HG03469 (cell line): Measurements from ENCODE around the gene TENM4.
"Not testable (repeated sequence)": the region's sequence is repeated elsewhere in the genome, so short reads cannot be mapped to it uniquely, and the experiment has no call there.

Experiments
- ATAC-seq: cut with Tn5 transposase; IDR thresholded peaks from one replicate; pipeline ENCODE4 v1.9.1; 2021; ENCODE audit warnings: mild to moderate bottlenecking, moderate library complexity, moderate number of reproducible peaks; ENCODE audit not compliant: unreplicated experiment

TENM4 gene

DNA sequence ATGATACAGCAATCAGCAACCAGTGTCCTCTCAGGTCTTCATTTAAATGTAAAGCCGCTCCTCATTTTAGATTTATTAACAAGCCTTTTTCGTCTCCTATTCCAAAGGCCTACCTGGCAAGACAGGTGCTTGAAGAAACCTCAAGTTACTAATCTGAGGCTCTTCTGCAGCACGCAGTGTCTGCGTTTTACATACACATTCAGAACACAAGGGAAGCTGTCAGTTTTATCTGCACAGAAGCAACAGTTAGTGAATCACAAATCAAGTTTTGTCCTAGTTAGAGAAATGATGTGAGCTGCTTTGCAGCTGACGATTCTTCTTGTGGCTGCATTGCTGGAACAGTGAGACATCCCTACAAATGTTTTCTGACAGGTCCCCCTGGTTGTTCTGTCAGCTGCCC lies 557.3 kb downstream of the TENM4 start:
- ATAC-seq, result no peak

DNA sequence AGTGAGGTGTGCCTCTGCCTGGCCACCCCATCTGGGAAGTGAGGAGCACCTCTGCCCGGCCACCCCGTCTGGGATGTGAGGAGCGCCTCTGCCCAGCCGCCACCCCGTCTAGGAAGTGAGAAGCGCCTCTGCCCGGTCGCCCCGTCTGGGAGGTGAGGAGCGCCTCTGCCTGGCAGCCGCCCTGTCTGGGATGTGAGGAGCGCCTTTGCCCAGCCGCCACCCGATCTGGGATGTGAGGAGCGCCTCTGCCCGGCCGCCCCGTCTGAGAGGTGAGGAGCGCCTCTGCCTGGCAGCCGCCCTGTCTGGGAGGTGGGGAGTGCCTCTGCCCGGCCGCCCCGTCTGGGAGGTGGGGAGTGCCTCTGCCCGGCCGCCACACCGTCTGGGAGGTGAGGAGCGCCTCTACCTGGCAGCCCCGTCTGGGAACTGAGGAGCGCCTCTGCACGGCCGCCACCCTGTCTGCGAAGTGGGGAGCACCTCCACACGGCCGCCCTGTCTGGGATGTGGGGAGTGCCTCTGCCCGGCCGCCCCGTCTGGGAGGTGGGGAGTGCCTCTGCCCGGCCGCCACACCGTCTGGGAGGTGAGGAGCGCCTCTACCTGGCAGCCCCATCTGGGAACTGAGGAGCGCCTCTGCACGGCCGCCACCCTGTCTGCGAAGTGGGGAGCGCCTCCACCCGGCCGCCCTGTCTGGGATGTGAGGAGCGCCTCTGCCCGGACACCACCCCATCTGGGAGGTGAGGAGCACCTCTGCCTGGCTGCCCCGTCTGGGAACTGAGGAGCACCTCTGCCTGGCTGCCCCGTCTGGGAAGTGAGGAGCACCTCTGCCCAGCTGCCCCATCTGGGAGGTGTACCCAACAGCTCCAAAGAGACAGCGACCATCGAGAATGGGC lies 561.5 kb downstream of the TENM4 start:
- ATAC-seq, result not testable (repeated sequence)

DNA sequence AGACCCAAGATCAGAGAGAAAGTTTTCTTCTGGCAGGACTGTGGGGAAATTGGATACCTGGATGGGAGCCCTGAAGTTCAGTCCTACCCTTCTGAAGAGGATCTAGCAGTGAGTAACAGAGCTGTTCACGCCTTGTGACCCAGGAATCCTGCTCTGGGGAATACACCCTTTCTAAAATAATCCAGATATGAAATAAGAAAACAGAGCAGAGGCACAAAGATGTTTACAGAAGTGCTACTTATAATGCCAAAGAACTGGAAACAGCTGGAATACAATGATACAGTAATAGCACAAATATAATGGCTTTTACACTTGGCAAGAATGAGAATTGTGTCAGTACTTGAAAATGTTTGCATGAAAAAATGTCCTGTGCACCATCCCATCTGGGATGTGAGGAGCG lies 562.2 kb downstream of the TENM4 start:
- ATAC-seq, result no peak

DNA sequence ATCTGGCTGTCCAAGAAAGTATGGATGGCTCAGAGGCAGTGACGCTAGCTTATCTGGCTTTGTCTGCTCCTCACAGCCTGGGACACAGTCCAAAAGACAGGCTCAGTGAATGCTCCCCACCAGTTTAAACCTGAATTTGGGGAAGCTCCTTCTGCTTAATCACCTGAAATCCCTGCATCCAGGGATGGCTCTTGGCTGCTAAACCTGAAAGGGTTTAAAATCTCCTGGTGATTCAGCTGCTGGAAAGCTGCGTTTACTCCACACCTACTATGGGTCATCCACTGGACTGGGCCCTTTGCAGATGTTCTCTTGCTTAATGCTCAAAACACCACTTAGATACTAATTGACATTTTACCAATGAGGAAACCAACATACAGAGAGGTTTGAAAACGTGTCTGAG lies 564.2 kb downstream of the TENM4 start:
- ATAC-seq, result no peak

DNA sequence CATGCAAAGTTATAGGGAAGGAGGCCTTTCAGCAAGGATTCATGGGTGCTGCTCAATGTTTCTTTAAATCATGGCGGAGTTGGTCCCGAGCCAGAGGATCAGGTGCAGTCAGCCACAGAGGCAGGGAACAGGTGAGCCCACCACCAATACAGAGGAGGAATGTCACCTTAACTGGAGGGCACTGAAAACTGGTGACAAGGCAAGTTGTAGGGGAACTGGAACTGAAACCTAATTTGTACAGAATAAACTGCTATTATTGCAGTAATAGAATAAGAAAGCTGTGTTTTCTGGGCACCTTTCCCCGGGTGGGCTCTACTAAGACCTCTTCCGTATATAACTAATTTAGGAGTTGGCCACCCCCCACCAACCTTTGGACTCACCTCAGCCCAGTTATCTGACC lies 570.2 kb downstream of the TENM4 start:
- ATAC-seq, result no peak

DNA sequence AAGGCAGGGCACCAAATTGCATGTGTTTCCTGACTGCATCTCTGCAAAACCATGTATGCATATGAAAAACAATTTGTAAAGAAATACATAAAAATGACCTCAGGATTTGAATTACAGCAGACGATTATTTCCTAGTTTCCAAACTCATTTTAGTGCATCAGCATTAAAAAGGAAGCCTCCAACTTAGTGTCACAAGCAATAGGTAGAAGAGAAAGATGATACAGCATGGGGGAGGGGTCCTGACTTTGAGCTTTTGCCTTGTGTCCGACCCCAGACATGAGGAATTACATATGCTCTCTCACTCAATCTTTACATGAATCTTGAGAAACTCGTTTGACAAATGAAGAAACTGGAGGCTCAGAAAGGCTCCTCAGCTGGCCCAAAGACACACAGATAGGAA lies 571.5 kb downstream of the TENM4 start:
- no peak for ATAC-seq

DNA sequence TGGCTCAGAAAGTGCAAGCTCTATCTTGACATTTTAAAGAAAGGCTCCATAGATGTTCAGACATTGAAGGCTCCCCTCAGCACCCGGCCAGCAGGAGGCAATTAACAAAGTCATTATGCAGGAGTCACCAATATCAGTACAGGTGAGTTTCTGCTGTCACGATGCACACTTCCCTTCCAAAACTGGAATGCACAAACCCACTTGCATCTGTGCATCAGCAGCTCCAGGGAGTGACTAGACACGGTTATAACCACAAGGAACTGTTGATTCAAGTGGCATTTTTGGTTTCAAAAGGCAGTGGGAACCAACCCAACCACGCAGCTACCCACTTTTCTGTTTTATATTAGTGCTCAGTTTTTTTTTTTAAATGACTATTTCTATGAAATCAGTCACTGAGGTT lies 572.3 kb downstream of the TENM4 start:
- ATAC-seq, result no peak

DNA sequence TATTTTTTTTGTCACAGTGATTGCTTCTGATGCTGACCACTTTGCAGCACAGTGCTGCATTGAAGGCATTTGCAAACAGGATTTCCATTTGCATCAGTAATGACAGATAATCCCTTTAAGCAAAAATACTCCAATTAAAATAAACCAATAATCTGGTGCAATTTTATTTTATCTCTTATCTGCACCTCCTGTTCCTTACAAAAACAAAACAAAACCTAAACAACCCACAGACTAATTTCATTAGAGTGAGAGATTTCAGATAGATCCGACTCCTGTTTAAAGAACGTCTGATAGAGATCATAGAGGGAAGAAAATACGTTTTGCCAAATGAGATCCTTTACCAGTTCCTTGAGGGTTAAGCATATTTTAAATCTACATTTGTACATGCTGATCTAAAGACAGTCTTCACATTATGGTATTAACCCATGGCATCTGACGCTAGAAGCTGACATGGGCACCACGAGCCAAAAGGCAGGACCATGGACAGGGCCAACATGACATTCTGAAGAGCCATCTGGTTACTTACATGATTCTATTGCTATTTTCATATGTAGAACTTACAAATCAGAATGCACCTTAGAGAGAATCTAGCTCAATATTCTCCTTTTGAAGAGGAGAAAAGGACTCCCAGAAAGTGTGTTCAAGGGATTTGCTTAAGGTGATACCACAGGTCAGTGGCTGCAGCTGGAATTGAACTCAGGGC lies 580.0 kb downstream of the TENM4 start:
- no peak for ATAC-seq

DNA sequence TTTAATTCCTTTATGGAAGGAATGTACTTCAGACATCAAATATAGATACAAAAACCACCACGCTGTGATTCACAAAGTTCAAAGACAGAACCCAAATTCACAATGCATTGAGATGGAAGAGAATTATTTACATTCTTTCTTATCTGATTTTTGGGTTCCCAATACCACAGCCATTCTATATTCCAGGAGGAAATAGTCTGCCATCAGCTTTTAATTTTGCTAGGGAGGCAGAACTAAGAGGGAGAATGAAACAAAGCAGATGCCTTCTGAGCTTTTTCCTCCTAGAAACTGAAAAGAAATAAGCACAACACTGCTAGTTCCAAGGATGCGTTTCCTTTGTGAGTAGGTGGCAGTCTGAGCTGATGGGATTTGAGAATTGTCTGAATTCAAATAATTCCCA lies 583.1 kb downstream of the TENM4 start:
- ATAC-seq, result no peak

DNA sequence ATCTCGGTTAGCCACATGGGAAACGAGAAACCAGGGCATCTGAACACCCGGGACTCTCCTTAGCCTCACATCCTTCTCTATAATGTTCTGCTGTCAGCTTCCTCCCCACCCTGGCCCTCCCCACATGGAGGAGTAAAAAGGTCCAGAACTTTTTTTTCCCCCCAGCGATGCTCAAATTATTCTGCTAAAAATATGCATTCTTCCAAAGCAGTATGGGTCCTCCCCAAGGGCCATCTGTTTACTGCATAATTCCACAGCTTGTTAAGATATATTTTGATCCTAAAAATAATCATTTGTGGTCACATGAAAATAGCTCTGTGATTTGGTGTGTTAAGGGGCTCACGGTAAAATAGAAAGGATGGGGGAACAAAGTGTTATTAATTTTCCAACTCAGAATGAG lies 584.6 kb downstream of the TENM4 start:
- no peak for ATAC-seq

DNA sequence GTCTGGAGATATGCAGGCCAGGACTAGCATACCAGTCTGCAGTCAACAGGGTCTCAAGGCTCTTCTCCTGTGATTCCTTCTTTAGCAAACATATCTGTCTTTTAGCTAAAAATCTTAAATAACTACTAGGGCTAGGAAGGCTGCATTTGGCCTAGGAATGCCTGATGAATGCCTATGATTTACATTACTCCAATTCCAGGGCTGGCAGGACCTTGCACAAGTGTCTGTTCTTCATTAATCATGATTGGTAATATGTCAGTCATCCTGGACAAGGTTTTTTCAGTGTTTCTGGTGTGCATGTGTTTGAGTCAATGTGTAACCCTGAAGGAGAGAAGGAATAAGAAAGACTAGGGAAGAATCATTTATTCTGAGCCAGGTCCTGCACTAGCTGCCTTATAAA lies 585.7 kb downstream of the TENM4 start:
- ATAC-seq, result no peak

DNA sequence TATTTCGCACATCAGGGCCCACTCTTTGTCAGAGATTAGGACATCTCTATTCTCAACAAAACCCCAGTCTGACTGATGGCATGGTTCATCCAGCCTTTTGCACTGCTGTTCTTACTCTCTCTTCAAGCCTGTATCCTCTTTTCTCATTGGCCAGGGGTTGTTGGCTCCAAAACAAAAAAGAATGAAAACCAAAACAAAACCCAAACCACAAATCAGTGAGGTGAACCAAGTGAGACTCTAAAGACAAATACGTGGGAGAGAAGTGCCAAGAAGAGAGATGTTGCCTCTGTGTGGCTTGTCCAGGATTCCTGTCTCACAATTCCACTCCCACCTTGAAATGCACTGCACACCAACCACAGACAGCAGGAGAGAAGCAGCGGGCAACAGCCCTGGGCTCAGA lies 587.3 kb downstream of the TENM4 start:
- no peak for ATAC-seq

DNA sequence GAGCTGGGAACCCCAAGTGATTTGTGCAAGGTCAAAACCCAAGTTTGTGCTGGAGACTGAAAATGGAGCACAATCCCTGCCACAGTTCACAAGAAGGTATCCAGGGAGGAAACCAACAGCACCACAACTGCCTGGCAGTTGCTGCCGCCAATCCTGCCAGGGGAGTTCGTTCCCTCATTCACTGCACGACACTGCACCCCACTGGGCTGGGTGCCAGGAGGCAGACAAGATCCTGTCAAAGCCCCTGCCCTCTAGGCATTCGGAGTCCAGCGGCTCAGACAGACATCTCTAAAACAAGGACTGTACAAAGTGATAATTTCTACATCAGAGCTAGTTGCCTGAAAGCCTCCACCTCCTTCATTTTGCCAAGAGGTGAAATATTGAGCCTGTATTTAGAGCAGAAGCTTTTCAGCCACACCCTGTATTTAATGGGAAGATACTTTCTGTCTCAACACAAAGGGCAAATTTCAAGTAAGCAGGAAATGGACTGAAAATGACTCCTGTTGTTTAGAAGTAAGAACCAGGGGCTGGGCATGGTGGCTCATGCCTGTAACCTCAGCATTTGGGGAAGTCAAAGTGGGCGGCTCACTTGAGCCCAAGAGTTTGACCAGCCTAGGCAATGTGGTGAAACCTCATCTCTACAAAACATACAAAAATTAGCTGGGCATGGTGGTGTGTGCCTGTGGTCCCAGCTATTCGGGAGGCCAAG lies 588.8 kb downstream of the TENM4 start:
- ATAC-seq, result no peak

DNA sequence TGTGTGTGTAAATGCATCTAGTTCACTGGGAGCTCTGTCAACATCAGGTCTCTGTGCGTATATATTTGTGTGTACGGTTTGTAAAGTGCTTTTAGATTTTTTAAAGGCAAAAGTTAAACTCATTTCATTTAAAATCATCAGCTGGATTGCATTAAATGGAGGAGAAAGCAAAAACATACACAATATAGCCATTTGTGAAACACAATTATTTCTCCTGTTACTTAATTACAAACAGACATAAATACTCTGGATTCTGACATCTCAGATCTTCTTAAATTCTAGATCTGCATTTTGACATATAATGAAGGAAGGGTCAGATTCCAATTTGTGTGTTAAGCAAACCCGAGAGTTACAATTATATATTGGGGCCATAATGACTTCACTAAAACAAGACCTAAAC lies 590.8 kb downstream of the TENM4 start:
- no peak for ATAC-seq

DNA sequence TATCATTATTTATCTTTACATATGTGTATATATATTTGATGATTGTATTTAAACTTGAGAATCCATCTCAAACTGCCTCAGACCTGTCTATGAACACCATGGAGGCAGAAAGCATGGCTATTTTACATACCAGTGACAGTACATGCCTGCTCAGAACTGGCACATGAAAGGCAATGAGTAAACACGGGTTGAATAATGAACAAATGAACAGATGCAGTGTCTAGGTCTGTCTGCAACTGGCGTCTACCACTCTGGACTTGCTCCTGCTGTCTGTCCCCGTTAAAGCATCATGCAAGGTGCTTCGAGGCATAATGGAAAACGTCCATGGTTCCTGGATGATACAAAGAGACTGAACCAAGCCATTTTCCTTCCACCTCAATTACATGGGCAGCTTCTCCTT lies 594.6 kb downstream of the TENM4 start:
- ATAC-seq, result no peak

DNA sequence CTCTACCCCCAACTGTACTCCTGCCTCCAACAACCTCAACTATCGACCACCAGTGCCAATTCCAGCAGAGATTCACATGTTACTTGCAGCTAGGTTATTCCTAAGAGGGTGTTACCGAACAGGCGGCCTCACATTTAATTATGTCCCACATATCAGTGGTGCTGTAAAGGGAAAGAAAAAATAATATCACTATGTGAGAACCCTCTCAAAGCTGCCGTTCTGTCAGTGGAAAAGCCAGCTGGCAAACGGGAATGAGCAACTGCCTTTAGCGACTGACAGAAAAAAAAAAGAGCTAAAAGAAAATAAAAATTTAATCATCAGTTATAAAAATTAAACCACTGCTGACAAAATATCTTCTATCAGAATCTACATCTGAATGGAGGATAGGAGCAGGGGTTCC lies 595.3 kb downstream of the TENM4 start:
- ATAC-seq, result no peak

DNA sequence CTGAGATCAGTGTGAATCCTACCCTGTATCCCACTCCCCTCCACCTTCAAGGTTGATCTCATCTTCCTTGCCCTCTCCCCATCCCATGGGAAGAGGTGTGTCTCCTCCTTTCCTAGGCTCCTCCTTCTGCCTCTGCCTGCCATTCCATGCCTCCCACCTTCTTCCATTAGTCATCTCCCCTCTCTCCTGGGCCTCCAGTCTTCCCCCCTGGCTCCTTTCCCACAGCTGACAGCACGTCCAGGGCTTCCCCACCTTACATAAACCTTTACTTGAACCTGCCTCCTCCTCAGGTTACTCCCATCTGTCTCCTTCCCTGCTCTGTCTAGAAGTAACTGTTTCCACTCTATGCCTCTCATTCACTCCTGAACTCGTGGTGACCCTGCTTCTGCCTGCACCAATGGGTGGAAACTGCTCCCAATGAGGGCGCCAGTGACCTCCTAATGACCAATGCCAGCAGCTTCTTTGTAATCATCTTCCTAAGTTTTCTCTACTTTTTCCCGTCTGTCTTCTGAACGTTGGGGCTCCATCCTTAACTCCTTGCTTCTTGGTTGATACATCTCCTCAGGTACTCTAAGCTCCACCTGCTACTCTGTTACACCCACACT lies 599.3 kb downstream of the TENM4 start:
- ATAC-seq, result no peak

DNA sequence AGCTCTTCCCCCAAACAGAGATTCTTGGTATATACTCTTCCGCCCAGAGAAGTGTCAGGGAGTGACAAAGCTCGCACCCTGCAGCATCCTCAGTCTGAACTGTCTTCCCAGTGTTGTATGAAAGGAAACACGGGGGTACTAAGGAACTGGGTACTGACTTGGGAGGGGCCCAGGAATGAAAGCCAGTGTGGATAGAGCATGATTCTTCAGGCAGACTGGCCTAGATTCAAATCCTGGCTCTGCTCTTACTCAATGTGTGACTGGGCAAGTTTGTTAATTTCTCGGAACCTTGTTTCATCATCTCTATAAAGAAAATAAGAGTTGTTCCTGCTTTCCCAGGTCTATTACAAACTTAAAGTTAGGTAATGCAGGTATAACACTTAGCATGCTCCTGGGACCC lies 600.2 kb downstream of the TENM4 start:
- no peak for ATAC-seq

DNA sequence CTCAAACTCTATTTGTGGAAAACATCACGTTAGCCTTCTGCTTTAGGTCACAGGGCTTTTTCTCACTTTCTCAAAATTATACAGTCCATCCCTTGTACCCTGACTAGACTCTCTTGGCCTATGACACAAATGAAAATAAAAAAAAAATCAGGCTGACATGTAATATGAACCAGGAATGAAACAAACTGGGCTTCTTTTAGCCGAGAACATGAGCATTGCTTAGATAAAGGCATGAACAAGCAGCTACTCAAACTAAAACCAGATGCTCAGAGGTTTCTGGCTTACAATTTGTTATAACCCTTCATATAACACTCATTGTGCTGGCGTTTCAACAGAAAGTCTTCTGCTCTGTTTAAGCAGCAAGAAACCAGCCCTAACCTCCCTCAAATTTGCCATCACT lies 600.6 kb downstream of the TENM4 start:
- no peak for ATAC-seq

DNA sequence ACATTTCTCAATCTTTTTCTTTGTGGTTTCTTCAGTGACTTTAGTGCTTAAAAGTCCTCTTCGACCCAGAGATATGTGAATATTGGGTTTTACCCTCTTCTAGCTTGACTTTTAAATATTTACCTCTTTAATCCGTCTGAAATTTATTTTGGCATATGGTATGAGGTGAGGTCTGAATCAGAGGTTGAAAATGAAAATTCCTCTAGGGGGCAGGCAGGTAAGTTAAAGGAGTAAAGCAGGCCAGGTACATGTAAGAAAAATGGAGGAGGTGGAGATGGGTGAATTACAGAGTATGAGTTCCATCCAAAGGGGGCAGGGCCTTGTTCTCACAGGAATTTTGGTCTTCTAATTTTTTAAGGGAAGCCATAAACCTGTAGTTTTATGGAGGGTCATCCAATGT lies 602.4 kb downstream of the TENM4 start:
- no peak for ATAC-seq

DNA sequence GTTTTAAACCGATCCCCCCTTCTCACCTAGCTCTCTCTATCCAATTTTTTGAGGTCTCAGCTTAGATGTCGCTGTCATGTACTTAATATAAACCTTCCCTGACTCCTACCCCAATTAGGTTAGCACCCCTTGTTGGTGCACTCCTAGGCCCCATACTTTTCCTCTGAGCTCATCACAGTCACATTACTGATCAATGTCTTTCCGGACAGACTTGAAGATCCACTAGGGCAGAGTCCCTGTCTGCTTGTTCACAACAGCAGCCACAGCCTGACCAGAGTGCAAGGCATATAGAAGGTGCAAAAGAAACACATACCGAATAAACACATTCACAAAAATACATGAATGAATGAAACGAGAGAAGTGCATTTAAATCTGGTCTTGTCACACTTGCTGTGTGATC lies 605.2 kb downstream of the TENM4 start:
- no peak for ATAC-seq
